GM19239 (cell line): Measurements from ENCODE around the gene PLXNA4.

Source experiments
- DNase-seq: peaks from one replicate; pipeline ENCODE4 v3.0.0; 2011; ENCODE audit warnings: low spot score; ENCODE audit not compliant: insufficient read length
- FAIRE-seq: peaks from 2 replicates; lab custom pipeline; 2011; peaks lifted over from hg19 to GRCh38; lab: Jason Lieb, UNC

PLXNA4 gene

GRCh38 chr7:132509643-132510042, 66.6 kb downstream of the PLXNA4 start:
- no peak for FAIRE-seq

GRCh38 chr7:132508724-132509353, 67.4 kb downstream of the PLXNA4 start:
- no peak for FAIRE-seq
- no peak for DNase-seq

More at GRCh38 chr7:132509643-132510042, 66.6 kb downstream of the PLXNA4 start:
- no peak for DNase-seq

- FAIRE-seq = no peak
- DNase-seq = no peak
Measured at GRCh38 chr7:132504852-132505251, 71.4 kb downstream of the PLXNA4 start.

GRCh38 chr7:132504071-132504470, 72.2 kb downstream of the PLXNA4 start:
- DNase-seq = no peak
- no peak for FAIRE-seq

- DNase-seq (no peak), FAIRE-seq (no peak)
Measured at GRCh38 chr7:132503415-132503814, 72.9 kb downstream of the PLXNA4 start.

- DNase-seq (no peak), FAIRE-seq (no peak)
Measured at GRCh38 chr7:132501956-132502355, 74.3 kb downstream of the PLXNA4 start.

GRCh38 chr7:132500727-132501440, 75.4 kb downstream of the PLXNA4 start:
- DNase-seq = no peak
- no peak for FAIRE-seq

- FAIRE-seq (no peak), DNase-seq (no peak)
Measured at GRCh38 chr7:132499487-132499886, 76.8 kb downstream of the PLXNA4 start.

GRCh38 chr7:132499065-132499464, 77.2 kb downstream of the PLXNA4 start:
- DNase-seq (no peak), FAIRE-seq (no peak)

GRCh38 chr7:132498319-132498718, 78.0 kb downstream of the PLXNA4 start:
- DNase-seq (no peak), FAIRE-seq (no peak)

- no peak for DNase-seq
- no peak for FAIRE-seq
Measured at GRCh38 chr7:132497098-132497497, 79.2 kb downstream of the PLXNA4 start.

GRCh38 chr7:132495936-132496335, 80.3 kb downstream of the PLXNA4 start:
- DNase-seq (no peak), FAIRE-seq (no peak)

GRCh38 chr7:132494474-132494873, 81.8 kb downstream of the PLXNA4 start:
- no peak for FAIRE-seq

GRCh38 chr7:132492823-132493445, 83.3 kb downstream of the PLXNA4 start:
- FAIRE-seq = no peak
- no peak for DNase-seq

More at GRCh38 chr7:132494474-132494873, 81.8 kb downstream of the PLXNA4 start:
- no peak for DNase-seq

GRCh38 chr7:132491391-132491945, 84.8 kb downstream of the PLXNA4 start:
- no peak for DNase-seq

GRCh38 chr7:132490474-132490873, 85.8 kb downstream of the PLXNA4 start:
- FAIRE-seq (no peak), DNase-seq (no peak)

More at GRCh38 chr7:132491391-132491945, 84.8 kb downstream of the PLXNA4 start:
- FAIRE-seq = no peak

GRCh38 chr7:132489776-132490237, 86.5 kb downstream of the PLXNA4 start:
- FAIRE-seq (no peak), DNase-seq (no peak)

- FAIRE-seq (no peak), DNase-seq (no peak)
Measured at GRCh38 chr7:132488634-132489302, 87.5 kb downstream of the PLXNA4 start.

- DNase-seq (no peak), FAIRE-seq (no peak)
Measured at GRCh38 chr7:132486274-132486610, 90.0 kb downstream of the PLXNA4 start.

GRCh38 chr7:132485600-132486273, 90.5 kb downstream of the PLXNA4 start:
- FAIRE-seq (no peak), DNase-seq (no peak)
